ENCODE measurements around the gene TMPRSS11D.

Gene TMPRSS11D

DNA sequence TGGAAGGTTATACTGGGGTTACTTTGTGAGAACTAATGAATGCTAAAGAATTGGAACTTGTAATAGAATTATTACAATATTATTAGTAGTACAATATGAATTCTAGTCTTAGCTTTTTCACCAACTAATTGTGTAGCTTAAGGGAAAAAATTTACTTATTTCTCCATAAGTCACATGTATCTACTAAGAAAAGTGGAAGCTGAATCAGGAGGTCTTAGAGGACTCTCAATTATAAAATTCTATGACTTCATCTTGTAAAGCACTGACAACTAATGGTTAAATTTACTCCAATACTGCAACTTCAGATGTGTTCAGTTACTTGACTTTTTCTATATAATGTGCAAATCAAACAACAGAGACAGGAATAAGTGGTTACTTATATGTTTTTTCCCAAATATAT is 899 bp upstream of the TMPRSS11D start:
- no peak for FAIRE-seq

DNA sequence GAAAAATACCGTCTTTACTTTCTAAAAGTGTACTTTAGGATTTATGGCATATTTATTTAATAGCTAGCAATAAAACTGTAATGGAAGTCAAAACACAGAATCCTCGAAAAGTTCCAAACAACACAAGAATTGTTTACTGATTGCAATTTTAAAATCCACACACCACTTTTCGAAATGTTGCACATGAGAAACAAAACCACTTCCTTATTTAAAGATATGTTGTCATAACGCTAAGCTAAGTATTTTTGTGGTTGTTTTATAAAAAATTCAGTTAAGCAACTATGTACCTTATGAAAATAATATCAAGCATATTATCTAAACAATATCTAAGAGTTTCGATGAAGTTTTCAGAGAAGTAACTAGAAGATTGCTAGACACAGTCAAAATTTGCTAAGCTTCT is 344 bp downstream of the TMPRSS11D start:
- no peak for FAIRE-seq

DNA sequence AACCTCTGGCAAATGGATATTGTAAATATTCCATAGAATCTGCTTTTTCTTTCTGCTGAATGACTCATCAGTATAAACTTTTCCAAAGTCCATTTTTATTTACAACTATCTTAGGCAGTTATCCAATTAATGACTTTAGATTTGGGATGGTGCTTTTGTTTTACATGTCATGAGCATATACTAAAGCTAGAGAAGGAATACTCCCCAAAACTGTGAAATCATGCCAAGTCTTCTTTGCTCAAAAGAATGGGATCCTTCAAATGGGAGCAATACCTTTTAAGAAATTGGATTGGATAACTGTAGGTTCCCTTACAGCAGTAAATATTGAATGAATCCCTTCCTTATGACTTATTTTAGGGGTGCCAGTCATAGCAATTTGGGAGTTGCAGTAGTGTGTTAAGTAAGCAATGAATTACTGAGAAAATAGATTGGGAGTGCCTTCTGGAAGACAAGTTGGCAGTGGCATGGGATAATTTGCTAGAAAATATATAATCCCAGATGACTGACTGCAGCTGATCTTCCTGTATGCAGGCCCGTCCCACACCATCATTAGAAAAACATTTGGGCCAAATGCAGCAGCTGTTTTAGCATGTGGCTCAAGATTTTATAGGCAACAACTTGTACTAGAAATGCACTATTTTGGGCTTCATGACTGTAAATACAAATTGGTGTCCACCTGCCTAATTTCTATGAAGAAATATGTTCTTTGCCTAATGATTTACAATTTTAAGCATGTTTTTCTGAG is 2.8 kb downstream of the TMPRSS11D start:
- FAIRE-seq = no peak

DNA sequence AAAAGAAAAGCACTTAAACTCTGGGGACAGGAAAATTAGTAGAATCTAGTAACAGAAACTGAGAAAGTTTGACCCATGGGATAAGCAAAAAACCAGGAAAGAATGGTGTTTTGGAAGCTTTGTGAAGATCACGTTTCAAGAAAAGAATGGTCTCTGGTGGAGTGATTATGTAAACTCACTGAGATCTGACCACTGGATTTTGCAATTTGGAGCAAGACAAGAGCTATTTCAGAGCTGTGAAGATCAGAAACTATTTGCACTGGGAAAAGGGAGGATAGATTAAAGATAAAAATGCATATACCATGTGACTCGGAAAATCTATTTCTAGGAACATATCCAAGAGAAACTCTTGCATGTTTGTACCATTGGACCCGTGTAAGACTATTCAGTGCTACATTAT is 4.3 kb downstream of the TMPRSS11D start:
- FAIRE-seq = no peak

DNA sequence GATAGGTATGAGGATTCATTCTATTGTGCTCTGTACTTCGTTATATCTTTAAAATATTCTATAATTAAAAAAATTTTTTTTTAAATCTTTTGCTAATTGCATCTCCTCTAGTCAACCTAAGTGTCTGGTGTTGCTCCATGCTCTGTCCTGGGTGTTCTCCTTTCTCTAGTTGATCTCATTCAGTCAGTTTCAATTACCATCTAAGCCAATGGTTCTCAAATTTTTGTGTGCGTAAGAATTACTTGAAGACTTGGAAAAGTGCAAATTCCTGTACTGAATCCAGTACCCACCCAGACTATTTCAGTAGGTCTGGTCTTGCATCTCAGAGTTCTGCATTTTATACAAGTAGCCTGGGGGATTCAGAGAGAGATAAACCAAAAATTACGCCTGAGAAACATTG is 6.7 kb downstream of the TMPRSS11D start:
- FAIRE-seq = no peak

DNA sequence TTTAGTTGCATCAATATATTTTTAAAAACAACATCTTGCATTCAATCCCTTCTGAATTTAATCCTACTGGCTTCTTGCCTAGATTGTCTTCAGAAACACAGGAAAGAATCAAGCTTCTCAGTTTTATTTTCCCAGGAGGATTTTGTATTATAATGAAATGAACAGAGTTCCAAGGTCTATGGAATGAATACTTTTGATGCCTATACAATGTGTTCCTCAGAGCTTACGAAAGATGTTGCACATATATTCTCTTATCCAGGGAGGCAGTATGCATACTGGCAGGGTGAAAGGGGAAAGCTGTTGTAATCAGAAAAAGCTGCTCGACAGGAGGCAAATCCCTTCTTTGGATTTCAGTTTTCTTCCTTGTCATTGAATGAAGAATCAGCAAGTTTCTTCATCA is 8.8 kb downstream of the TMPRSS11D start:
- no peak for FAIRE-seq

DNA sequence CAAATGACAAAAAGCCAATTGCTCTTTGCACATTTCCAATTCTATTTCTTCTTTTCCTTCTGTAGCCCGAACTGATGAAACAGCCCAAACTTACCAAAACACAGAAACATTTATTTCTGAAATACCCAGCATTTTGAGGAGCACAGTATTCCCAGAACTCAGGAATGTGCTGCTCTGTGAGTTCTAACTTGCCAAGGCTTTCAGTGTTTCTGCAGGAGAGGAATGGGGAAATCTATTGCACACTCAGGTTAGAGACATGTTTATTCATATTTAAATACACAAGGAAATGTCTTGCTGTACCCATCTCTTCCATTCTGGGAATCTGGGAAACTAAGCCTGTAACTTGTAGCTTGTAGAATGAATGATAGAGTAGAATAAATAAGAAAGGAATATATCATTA is 10.7 kb downstream of the TMPRSS11D start:
- FAIRE-seq = no peak

DNA sequence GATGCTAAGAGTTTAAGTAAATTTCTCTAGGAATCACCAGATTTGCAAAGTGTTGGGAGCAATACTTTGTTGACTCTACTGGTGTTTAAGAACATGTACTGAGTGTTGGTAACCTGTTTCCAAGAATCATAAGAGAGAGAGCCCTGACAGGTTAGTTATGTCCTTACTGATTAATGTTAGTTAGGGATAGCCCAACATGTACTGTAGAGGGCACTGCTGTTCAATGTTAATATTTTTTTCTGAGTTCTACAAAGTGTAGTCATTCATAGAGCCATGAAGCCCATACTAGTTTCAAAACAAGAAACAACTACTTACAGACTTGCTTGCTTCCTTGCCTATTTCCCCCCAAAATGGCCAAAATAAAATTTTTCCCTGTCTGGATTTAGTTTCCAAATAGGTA is 11.9 kb downstream of the TMPRSS11D start:
- no peak for FAIRE-seq

DNA sequence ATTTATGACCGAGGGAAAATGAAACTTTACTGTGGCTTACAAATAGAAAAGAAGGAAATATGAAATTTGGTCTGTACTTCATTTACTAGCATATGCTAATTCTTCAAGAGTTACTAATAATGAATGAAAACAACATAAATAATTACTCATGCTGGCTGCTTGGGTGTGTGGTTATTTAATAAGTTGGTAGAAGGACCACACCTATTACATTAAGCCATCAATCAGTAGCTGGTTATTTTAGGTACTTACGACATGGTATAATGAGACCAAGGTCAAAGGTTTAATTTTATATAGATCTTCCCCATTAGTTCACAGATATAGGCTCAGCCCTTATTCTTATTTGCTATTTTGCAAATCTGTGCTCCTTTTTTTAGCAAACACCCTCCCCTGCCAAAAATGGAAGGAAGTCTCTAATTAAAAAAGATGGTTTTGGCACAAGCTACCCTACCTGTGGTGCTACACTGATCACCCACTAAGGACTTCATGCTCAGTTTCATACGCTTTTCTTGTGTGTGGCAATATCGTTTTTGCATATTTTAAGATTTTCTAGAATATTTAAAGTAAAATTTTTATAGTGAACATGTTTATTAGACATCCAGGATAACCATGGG is 14.1 kb downstream of the TMPRSS11D start:
- no peak for FAIRE-seq

DNA sequence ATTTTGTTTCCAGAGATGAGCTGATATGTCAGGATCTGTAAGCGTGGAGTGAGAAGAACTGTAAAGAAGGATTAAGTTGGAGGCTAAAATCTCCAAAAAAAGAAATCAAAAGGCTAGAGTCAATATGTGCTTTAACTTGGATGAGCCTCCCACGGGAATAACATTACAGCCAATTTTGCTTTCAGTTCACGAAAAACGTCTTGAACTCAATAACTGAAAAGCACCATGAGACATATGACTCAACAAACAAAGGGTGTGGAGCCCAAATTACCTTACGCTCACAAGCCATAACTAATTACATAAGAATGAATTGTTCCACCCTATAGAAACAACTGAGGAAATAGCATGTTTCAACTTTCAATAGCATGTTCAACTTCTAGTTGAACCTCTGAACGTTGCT is 22.3 kb downstream of the TMPRSS11D start:
- no peak for FAIRE-seq

DNA sequence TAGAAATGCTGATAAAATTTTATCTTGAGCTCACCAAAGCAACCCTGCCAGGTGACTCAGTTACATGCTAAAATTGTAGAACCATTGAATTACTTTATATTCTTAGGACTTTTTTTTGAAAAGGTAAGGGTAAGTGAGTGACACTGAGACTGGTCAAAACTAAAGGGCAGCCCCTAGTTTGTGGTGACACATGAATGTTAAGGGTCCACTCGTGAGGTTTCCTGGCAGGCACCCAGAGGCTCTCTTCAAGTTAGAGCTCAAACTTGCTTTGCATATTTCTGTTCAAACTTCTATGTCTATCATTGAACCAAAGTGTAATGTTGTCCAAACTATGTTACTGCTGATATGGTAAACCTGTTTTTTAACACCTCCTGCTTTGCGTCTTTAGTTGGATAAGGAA is 30.5 kb downstream of the TMPRSS11D start:
- no peak for FAIRE-seq

DNA sequence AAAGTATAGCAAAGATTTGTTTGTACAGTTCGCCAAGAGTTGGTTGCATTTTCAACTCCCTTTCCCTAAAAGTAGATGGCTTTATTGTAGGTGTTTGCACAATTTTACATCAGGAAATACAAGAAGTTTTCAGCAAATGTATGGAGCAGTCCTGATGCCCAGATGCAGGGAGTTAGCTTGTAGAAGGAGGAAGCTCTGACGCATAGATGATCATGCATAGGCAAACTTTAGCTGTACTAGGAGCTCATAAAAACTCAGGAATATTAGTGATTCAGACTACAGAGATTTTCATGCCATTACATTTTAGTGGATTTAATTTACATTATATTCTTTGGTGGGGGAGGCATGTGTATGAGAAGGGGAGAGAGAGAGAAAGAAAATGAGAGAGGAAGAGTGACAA is 62.9 kb downstream of the TMPRSS11D start:
- FAIRE-seq = no peak

DNA sequence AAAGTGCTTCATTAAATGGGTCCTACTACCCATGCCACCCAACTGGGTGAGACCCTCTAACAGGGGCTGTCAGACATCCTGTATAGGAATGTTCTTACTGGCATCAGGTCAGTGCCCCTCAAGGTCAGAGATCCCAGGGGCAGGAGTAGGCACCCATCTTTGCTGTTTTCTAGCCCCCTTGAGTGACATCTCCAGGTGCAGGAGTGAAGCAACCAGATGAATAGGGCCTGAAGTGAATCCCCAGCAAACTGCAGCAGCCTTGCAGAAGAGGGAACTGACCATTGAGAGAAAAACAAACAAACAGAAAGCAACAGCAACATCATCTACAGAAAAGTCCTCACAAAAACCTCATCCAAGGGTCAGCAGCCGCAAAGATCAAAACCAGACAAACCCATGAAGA is 73.8 kb downstream of the TMPRSS11D start:
- no peak for FAIRE-seq

DNA sequence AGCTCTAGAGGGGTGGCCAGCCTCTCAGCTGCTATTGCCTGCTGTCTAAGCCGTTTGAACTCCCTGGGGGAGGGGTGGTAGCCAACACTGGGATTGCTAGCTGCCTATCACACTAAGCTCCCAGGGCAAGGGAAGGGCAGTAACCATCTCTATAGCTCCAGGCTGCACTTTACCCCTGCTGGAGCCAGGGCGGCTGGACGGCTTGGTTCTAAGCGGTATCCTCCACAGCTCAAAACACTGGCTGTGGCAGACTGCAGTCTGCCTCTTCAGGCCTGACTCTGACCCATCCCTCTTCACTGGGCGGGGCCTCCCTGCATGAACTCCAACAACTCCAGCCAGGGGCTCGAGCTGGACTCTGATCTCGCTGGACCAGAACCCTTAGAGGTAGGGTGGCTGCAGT is 74.3 kb downstream of the TMPRSS11D start:
- no peak for FAIRE-seq

DNA sequence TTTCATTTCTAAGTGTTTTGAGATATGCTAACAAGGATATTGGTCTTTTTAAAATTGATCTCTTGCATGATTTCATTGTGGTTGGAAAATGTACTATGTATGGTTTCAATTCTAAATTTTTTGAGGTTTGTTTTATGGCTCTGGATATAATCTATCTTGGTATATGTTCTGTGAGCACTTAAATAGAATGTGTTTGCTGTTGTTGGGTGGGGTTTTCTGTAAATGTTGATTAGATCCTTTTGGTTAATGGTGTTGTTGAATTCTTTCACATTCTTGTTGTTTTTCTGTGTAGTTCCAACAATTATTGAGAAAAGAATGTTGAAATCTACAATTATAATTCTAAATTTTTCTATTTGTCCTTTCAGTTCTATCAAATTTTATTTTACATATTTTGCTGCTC is 87.0 kb downstream of the TMPRSS11D start:
- peak; percentile 30 for FAIRE-seq

DNA sequence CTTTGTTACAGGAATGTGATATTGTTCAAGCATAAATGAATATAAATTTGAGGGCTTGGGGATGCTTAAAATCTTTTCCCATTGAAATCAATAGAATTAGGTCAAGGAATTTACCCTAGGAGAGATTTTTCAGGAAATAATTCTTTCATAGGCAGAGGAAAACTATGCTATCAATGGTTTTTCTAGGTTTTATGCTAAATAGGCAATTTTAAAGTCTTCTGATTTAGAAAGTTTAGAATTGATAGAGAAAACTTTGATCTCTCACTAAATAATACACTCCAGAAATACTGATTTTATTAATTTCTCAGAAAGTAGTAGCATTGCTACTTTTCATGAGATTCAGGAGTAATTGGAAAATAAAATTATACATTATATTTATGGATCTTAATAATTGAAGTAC is 93.1 kb downstream of the TMPRSS11D start:
- FAIRE-seq = no peak

DNA sequence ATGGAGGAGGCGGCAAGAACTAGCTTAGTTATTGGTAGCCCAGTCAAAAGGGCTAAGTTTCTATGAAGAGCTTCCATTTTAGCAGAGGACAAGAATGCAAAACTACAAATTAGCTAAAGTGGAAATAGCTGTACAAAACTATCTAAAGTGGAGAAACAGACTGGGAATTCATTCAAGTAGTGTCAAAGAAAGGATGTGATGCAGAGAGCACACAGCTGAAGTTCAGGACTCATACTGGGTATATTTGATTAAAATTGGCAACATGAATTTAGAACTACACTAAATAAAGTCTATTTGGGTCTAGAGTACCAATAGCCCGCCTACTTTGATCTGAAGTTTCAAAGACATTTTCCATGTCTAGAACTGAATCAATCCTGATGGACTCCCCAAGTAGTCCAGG is 96.5 kb downstream of the TMPRSS11D start:
- no peak for FAIRE-seq

DNA sequence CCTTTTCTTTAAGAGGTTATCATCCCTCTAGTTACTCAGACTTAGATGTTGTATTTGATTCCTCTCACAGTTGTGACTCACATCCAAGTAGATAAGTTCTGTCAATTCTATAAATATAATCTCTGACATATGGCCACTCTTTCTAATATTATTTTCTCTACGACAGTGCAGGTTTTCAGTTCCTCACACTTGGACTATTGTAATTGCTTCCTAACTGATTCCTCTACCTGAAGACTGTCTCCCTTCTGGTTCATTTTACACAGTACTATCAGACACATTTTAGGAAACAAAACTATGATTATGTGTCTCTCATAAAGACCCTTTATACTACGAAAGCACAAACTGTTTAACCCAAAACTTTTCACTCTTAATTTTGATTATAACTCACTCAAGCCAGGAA is 98.3 kb downstream of the TMPRSS11D start:
- FAIRE-seq = no peak

DNA sequence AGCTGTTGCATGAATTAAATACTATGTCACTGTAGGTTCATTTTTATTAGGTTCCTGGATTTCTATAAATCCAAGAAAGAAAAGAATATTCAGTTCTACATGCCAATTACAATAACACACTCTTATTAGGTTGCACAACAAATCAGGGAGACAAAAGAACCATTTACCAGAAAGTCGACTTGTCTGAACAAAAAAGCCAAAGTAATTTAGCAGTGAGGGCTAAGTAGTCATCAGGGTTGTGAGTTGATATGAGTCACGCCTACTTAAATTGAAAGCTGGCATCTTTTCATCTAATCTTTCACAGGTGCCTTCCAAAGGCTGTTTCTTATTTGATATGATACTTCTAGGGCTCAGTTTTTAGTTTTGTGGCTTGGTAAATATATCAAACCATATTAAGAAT is 104.2 kb downstream of the TMPRSS11D start:
- FAIRE-seq = no peak

DNA sequence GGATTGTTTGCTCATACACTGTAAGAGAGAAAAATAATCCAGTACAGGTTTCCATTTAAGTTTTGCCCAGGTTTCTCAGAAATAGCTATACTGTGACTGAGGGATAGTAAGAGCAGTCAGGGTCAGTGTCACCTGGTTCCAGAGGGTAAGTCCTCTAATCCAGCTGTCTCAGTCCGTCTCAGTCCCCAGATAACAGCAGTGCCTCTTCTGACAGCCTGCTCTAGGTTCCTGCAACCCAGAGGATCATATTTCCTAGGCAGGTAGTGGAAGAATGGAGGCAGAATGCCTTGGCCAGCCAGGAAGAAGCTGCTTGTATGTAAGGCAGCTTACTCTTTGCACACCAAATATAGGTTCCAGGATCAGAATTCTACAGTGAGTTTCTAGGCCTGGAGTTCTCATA is 107.1 kb downstream of the TMPRSS11D start:
- no peak for FAIRE-seq
